GM18526 (cell line): ENCODE measurements around the gene TM7SF2.

Experiments used
- POLR2A ChIP-seq: IDR thresholded peaks from 3 replicates; pipeline ENCODE4 v1.6.1; 2011; ENCODE audit not compliant: insufficient read length; ENCODE audit errors: extremely low read depth

The TM7SF2 gene

DNA sequence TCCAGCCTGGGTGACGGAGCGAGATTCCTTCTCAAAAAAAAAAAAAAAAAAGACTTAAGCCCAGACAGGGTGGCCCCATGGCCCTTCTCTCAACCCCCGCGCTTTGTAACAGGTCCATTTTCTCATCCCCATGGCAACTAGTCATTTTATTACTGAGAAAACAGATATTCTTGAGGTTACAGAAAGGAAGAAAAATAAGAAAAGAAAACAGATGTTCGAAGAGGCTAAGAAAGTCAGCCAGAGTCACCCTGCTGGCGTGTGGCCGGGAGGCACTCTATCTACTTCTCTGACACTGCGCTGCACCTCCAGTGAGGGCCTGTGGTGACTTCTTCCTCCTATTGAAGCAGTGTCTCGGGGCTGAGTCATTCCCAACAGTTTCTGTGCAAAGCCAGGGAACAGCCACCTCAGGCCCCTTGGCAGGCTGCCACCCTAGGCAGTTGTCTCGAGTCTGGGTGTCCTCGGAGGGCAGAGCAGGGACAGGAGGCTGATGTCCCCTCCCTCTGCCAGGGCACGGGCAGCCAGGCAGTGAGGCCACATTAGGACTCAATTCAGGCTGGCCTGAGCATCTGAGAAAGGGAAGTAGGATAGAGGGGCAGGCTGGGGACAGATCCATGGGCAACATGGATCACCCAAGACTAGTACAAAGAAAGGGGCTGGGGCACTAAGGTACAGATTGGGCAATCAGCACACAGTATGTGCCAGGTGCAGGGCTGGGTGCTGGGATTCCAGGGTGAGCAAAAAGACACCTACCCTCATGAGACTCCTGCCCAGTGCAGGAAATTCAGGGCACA lies 39.0 kb downstream of the TM7SF2 start:
- TF ChIP-seq POLR2A, result no peak

DNA sequence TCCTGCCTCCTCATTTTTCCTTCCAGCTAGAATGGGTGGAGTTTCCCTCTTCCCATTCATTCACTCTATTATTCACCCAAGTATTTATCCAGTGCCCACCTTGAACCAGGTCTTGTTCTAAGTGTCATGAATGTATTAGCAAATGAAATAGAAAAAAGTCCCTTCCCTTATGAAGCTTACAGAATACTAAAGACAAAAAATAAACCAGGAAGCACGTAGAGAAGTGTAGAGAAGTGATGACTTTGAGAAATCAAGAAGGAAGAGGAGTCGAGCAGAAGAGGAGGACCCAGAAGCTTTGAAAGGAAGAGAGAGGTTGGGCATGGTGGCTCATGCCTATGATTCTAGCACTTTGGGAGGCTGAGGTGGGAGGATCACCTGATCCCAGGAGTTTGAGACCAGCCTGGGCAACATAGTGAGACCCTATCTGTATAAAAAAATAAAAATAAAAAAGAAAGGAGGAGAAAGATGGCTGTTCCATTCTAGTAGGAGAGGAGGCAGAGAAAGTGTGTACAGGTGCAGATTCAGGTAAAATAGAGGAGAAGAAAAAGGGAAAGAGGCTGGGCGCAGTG lies 39.7 kb downstream of the TM7SF2 start:
- TF ChIP-seq POLR2A, result no peak

DNA sequence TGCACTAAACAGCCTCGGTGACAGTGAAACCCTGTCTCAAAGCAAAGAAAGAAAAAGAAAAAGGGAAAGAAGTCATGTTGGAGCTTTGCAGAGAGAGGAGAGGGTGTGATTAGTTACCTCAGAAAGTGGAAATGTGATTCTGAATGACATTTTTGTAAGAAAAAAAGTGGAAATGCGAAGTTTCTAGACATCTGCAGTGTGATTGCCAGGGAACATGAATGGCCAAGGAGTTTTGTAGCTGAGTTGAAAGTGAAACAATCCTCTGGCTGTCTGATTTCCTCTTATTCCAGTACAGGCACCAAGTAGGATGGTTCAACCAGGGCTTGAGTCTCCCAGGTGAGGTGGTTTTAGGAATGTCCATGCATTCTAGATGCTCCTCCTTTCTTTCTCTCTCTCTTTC lies 40.5 kb downstream of the TM7SF2 start:
- no peak for TF ChIP-seq POLR2A

DNA sequence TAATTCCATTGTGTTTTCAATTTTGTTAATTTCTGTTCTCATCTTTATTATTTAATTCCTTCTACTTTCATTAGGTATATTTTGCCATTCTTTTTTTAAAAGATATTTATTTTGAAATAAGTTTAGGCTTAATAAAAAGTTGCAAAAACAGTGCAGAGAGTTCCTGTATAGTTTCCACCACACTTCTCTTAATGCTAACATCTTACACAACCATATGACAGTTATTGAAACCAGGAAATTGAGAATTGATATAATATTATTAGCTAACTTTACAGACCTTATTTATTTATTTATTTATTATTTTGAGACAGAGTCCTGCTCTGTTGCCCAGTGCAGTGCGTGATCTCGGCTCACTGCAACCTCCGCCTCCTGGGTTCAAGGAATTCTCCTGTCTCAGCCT lies 44.6 kb downstream of the TM7SF2 start:
- no peak for TF ChIP-seq POLR2A

DNA sequence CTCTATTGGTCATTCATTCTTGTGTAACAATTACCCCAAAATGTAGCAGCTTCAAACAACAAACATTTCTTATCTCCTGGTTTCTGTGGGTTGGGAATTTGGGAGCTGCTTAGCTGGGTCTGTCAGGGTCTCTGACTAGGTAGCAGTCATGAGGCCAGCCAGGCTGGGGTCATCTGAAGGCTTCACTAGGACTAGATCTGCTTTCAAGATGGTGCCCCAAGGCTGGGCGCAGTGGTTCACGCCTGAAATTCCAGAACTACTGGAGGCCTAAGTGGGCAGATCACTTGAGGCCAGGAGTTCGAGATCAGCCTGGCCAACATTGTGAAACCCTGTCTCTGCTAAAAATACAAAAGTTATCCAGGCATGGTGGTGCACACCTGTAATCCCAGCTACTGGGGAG lies 45.3 kb downstream of the TM7SF2 start:
- TF ChIP-seq POLR2A, result no peak

DNA sequence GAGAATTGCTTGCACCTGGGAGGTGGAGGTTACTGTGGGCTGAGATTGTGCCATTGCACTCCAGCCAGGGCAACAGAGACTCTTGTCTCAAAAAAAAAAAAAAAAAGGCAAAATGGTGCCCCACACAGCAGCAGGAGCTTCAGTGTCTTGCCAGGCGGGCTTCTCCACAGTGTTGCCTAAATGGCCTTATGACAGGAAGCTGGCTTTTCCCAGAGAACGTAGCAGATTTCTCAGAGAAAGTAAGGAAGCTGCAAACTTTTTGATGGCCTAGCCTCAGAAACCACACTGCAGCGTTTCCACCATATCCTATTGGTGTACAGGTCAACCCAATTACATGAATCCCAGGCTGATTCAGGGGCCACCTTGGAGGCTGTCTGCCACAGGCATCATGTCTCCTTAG lies 45.7 kb downstream of the TM7SF2 start:
- no peak for TF ChIP-seq POLR2A

DNA sequence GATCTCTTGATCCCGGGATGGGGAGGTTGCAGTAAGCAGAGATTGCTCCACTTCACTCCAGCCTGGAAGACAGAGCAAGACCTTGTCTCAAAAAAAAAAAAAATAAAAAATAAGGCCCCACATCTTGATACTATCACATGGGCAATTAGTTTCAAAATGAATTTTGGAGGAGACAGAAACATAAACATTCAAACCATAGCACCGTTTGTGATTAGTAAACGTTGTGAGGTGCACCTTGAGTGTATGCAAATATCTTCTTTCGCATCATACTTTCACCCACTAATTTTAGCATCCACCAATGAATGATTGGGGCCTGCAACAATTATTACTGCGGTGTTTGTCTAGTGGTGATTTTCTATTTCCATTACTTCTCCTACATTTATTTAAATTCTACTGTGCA lies 47.3 kb downstream of the TM7SF2 start:
- TF ChIP-seq POLR2A, result no peak

DNA sequence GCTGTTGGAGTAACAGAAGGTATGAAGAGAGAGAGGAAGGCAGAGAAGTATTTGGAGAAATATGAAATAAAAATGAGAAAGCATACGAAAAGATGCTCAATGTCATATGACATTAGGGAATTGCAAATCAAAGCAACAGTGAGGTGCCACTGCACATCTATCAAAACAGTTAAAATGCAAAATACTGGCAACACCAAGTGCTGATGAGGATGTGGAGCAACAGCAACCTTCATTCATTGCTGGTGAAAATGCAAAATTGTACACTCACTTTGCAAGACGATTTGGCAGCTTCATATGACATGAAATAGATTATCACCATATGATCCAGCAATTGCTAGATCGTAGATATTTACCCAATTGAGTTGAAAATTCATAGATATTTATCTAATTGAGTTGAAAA lies 49.0 kb downstream of the TM7SF2 start:
- TF ChIP-seq POLR2A, result no peak

DNA sequence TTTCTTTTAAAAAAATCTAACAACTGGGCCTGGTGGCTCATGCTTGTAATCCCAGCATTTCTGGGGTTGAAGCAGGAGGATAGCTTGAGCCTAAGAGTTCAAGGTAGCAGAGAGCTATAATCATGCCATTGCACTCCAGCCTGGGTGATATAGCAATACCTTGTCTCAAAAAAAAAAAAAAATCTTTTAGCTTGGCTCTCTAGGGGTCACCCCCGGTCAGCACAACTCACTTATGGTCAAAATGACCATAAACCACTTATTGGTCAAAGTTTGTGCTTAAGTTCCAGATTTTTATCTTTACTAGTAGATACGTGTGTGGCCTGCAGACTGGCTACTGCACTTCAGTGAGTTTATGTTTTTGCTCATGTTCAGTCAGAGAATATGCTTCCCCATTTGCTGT lies 52.0 kb downstream of the TM7SF2 start:
- TF ChIP-seq POLR2A, result no peak
